ENCODE results near the gene TNS4.

Gene TNS4

GRCh38 chr17:40545660-40546059 lies 44.2 kb upstream of the TNS4 start:
- no peak overlapping the region for H3K27ac ChIP-seq
- no peak for TF ChIP-seq ZFX (IDR thresholded peaks at IDR 0.05; ENCODE audit: borderline replicate concordance)
- TF ChIP-seq CTCF (IDR thresholded peaks at IDR 0.05) = no peak

GRCh38 chr17:40542558-40543411 lies 41.4 kb upstream of the TNS4 start:
- no peak overlapping the region for H3K27ac ChIP-seq

GRCh38 chr17:40541873-40542557 lies 40.6 kb upstream of the TNS4 start:
- TF ChIP-seq CTCF (IDR thresholded peaks at IDR 0.05) (no peak), ZFX (IDR thresholded peaks at IDR 0.05; ENCODE audit: borderline replicate concordance) (no peak)
- H3K27ac ChIP-seq = no peak overlapping the region

More at GRCh38 chr17:40542558-40543411, 41.4 kb upstream of the TNS4 start:
- no peak for TF ChIP-seq ZFX (IDR thresholded peaks at IDR 0.05; ENCODE audit: borderline replicate concordance)
- no peak for TF ChIP-seq CTCF (IDR thresholded peaks at IDR 0.05)

- no peak overlapping the region for H3K27ac ChIP-seq
- TF ChIP-seq CTCF (IDR thresholded peaks at IDR 0.05) (no peak), ZFX (IDR thresholded peaks at IDR 0.05; ENCODE audit: borderline replicate concordance) (no peak)
Observed at GRCh38 chr17:40541060-40541872, 39.8 kb upstream of the TNS4 start.

GRCh38 chr17:40540448-40540847 lies 39.0 kb upstream of the TNS4 start:
- TF ChIP-seq ZFX (IDR thresholded peaks at IDR 0.05; ENCODE audit: borderline replicate concordance) (no peak), CTCF (IDR thresholded peaks at IDR 0.05) (no peak)
- H3K27ac ChIP-seq = no peak overlapping the region

- H3K27ac ChIP-seq = no peak overlapping the region
- TF ChIP-seq ZFX (IDR thresholded peaks at IDR 0.05; ENCODE audit: borderline replicate concordance) (no peak), CTCF (IDR thresholded peaks at IDR 0.05) (no peak)
Observed at GRCh38 chr17:40539711-40540411, 38.4 kb upstream of the TNS4 start.

All from 22Rv1 (cell line).